Activated naive CD4-positive, alpha-beta T cell treated with Interleukin-2 at 50 U/mL for 16 hours (primary cell): Measurements from ENCODE around the gene AXIN2.
"Not testable (repeated sequence)": the region's sequence is repeated elsewhere in the genome, so short reads cannot be mapped to it uniquely, and the experiment has no call there.

Source experiments
- DNase-seq: peaks from one replicate; pipeline ENCODE4 v3.0.0-alpha.2; 2020

AXIN2 gene

DNA sequence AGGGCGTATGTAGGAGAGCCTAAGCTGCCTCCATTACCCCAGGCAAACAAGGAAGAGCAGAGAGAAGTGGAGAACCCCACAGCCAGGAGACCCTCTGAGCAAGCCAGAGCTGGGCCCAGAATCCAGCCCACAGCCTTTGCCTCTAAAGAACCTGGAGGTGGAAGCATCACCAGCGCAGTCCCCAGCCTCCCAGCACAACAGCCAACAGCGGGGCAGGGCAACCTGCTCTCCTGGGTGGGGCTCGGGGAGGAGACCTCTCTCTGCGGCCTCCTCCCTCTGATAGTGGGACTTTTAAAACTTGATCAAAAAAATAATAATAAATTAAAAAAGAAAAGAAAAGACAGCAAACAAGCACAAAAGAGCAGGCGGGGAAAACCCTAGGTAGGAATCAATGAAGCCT is 45.9 kb downstream of the AXIN2 start:
- DNase-seq = no peak

DNA sequence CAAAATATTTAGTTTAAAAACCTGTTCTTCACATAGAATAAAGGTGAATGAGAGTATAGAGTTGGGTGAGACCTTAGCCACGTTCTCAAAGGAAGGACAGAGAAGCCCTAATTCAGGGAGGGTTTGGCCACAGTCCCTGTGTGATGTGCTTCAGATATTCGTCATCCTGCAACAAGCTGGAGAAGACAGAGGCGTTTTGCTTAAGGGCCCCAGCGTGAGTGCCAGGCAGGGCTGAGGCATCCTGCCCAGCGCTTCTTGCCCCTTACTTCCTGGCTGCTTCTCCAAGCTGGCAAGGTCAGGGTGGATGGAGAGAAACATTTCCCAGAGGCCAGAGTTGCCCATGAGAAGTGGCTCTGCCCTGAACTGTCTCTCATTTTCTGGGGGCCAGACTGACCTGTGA is 46.9 kb downstream of the AXIN2 start:
- DNase-seq = peak; percentile 10

DNA sequence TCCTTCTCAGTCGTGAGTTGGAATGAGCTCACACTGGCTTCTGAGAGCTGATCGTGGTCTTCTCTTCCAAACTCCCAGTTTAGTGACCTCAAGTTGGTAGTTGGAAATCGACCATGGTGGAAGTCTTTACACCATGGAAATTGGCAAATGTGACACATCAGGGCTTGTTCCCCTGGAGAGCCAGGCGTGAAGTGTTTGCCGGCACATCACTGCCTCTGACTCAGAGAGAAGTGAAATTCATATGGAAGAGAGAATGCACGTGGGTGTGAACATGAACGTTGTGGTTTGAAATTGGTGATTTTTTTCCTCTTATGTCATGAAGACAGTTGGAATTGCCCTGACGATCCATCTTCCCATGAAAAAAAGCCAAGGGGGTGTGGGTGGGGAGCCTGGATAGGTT is 47.4 kb downstream of the AXIN2 start:
- peak; percentile 20 for DNase-seq

DNA sequence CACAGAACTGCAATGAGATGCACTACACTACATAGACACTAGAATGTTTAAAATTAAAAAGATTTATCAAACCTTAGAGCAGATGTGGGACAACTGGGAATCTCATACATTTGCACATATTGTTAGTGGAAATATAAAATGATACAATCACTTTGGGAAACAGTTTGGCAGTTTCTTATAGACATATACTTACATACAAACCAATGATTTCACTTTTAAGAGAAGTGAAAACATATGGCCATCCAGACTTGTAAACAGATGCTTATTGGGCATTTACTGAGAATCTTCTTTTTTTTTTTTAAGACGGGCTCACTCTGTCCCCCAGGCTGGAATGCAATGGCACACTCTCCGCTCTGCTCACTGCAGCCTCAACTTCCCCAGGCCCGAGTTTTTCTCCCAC is 50.1 kb downstream of the AXIN2 start:
- no peak for DNase-seq

DNA sequence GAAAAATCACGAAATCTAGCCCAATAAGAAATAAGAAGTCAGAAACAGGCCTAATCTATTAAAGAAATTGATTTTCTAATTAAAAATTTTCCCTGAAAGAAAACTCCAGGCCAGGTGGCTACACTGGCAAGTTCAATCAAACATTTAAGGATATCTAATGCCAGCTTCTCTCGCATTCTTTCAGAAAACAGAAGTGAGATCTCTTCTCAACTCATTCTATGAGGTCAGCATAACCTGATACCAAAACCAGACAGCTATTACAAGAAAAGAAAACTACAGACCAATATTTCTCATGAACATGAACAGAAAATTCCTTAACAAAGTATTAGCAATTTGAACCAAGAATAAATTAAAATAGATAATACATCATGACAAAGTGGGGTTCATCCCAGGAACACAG is 52.4 kb downstream of the AXIN2 start:
- DNase-seq = no peak

- DNase-seq = not testable (repeated sequence)
Observed at GRCh38 chr17:65504673-65505072, 56.8 kb downstream of the AXIN2 start.

GRCh38 chr17:65504141-65504540 is 57.3 kb downstream of the AXIN2 start:
- no peak for DNase-seq

GRCh38 chr17:65503557-65503956 is 57.9 kb downstream of the AXIN2 start:
- DNase-seq = no peak

- no peak for DNase-seq
Observed at GRCh38 chr17:65498816-65499215, 62.6 kb downstream of the AXIN2 start.

DNA sequence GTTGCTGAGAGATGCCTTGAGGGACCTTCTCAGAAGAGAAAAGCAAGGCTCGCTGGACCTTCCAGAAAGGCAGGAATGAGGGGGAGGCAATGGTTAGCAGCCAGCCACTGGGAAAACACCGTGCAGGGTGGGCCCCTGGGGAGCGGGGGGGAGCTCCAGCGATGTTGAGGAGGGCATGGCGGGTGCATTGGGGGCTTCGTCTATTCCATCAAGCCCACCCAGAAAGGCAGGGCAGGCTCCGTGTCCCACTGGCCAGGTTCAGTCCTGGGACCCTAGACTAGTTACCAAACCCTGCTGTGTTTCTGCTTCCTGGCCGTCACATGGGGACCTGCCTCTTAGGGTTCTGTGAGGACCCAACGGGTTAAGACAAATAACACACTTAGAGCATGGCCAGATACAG is 64.6 kb downstream of the AXIN2 start:
- no peak for DNase-seq

DNA sequence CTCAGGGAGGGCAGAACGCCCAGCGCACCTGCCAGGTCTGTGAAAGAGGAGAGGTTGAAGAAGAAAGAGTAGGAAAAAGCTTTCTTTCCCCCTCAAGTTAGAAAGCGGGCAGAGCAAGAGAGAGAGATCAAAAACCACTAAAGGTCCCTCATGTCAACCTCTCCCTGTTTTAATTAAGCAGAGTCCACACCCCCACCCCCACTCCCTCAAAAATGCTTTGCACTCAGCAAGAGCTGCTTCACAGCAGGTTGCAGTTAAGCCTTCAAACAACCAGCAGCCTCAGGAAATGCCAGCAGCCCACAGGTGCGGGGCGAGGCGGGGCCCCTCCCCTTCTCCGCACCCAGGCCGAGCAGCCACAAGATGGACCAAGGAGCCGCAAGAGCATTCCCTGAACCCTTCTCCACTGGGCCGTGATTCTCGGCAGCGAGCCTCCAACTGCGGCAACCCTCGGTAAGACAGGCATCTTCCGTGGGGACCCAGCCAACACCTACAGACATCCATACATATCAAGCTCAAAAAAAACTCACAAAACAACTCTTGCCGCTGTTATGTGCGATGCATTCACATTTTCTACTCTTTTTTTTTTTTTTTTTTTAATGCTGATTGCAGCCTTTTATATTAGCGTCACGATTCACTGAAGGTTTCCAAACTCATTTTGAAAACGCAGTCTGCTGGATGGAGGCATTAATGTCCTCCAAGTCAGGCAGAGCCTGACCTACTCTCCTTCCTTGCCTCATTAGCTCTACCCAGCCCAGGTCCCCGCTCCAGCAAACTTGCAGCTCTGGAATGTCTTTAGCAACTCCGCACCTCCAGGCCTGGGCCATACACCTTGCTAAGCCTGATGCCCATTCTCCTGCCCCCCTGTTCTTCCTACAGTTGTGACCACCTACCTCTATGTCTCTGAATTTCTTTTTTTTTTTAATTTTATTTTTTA is 66.1 kb downstream of the AXIN2 start:
- DNase-seq = peak; percentile 13

- DNase-seq = no peak
Observed at GRCh38 chr17:65489413-65490155, 71.9 kb downstream of the AXIN2 start.

DNA sequence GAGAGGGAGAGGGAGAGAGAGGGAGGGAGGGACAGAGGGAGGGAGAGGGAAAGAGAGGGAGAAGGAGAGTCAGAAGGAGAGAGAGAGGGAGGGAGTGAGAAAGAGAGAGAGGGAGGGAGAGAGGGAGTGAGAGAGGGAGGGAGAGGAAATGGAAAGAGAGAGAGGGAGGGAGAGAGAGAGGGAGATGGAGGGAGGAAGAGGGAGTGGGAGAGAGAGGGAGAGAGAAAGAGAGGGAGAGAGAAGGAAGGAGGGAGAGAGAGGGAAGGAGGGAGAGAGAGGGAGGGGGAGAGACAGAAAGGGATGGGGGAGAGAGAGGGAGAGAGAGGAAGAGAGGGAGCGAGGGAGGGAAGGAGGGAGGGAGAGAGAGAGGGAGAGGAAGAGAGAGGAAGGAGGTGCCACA is 72.8 kb downstream of the AXIN2 start:
- DNase-seq = no peak

GRCh38 chr17:65487990-65488389 is 73.5 kb downstream of the AXIN2 start:
- DNase-seq = no peak

- no peak for DNase-seq
Observed at GRCh38 chr17:65487161-65487560, 74.3 kb downstream of the AXIN2 start.

DNA sequence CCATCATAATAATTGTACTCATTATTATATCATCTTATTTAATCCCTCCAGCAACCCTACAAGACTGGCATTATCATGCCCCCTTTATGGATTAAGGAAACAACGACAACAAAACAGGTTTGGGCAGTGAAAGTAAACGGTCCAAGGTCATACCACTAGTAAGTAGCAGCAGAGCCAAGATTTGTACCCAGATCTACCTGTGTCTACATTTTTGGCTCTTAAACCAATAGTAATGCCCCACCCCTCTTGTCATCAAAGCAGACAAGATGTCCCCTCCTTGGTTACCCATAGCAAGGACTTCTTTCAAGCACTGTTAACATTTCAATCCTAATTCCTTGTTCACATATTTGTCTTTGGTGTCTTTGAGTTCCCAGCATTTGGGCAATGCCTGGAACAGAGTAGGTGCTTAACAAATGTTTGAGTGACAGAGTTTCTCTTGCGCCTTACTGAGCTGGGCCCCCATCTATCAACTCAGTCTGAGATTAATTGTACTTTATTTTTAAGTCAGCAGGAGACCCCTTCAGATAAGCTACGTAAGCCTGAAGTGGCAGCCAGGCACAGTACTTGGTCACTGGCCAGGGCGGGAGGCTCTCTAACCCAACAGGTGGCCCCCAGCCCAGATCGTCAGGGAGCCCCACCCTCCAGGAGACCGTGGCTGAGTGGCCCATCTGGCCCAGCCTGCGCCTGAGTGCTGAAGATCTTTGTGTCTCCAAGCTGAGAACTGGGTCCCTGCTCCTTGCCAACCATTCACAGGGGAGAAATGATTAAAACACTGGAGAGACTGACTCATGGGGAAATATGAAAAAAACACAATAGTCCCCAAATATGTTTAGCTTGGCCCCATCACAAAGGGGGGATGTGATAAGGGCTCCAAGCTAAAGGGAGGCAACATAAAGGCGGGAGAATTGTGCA is 75.8 kb downstream of the AXIN2 start:
- no peak for DNase-seq

DNA sequence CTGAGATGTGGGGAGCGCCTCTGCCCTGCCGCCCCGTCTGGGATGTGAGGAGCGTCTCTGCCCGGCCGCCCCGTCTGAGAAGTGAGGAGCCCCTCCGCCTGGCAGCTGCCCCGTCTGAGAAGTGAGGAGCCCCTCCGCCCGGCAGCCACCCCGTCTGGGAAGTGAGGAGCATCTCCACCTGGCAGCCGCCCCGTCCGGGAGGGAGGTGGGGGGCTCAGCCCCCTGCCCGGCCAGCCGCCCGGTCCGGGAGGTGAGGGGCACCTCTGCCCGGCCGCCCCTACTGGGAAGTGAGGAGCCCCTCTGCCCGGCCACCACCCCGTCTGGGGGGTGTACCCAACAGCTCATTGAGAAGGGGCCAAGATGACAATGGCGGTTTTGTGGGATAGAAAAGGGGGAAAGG is 77.0 kb downstream of the AXIN2 start:
- DNase-seq = not testable (repeated sequence)

DNA sequence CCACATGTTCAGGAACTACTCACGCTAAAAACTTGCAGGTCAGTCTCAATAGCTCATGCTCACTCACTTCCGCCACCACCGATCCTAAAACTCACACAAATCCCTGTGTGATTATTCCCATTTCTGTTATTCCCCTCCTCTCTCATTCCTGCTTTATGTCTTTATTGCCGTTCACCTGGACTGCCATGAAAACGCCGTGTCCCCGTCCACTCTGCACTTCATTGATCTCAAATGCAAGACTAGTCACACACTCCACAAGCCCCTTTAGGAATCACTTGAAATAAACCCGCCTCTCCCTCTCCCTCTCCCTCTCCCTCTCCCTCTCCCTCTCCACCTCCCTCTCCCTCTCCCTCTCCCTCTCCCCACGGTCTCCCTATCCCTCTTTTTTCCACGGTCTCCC is 78.0 kb downstream of the AXIN2 start:
- no peak for DNase-seq

DNA sequence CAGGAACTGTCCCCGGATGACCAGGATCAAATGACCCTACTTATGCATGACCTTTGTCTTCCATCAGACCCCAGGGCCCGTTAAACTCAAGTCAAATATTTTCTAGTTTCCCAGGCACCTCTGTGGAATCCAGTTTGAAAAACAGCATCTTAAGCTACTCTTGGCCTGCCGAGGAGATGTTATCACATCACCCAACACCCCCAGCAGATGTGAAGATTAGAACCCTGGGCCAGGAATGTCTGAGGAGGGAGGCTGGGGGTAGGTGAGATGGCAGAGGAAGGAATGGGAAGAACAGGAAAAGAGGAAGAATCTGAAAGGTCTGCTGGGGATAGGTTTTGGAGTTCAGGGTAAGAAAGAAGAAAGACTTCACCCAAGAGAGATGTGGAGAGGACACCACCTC is 79.2 kb downstream of the AXIN2 start:
- DNase-seq = no peak

- no peak for DNase-seq
Observed at GRCh38 chr17:65479282-65479681, 82.2 kb downstream of the AXIN2 start.
